Measurements from ENCODE around the gene PPP1R13L. TPM values are rescaled to one million over a fixed set of nuclear protein-coding genes. Genes with fewer than 3 reads are reported as not detected.

Gene PPP1R13L
- total RNA-seq, 2 experiments from 2014 or later, result 7.8 to 15.5 TPM

GRCh38 chr19:45376045-45376724 is 28.7 kb downstream of the PPP1R13L start:
- no peaks in the 10 kb centered on the region for H3K9me2 ChIP-seq (ENCODE audit: insufficient read depth, low read length)
- ChIA-PET POLR2A (no interaction called here), CTCF (ENCODE audit: unreplicated experiment) (no interaction called here)
- H3K9me3 ChIP-seq (ENCODE audit: low read length), result no peaks in the 10 kb centered on the region
- no peak for DNase-seq (ENCODE audit: low spot score)
- H3K36me3 ChIP-seq (ENCODE audit: insufficient read depth, low read length), result no peaks in the 10 kb centered on the region
- no peaks in the 10 kb centered on the region for H3K79me2 ChIP-seq (ENCODE audit: insufficient read depth, low read depth, low read length)
- H2AFZ ChIP-seq (ENCODE audit: low read length), result no peak overlapping the region
- H3K4me1 ChIP-seq (ENCODE audit: insufficient read depth, low read length, poor library complexity, severe bottlenecking), result peaks cover 3% of the 10 kb centered on the region
- intact Hi-C loops (cut with micrococcal nuclease; ENCODE audit: unreplicated experiment), result no loop called here
- H3K27ac ChIP-seq (ENCODE audit: low read depth, low read length, poor library complexity, severe bottlenecking), result no peak overlapping the region
- H4K20me1 ChIP-seq (ENCODE audit: insufficient read depth, low read length), result no peaks in the 10 kb centered on the region
- TF ChIP-seq, protein P1, sequence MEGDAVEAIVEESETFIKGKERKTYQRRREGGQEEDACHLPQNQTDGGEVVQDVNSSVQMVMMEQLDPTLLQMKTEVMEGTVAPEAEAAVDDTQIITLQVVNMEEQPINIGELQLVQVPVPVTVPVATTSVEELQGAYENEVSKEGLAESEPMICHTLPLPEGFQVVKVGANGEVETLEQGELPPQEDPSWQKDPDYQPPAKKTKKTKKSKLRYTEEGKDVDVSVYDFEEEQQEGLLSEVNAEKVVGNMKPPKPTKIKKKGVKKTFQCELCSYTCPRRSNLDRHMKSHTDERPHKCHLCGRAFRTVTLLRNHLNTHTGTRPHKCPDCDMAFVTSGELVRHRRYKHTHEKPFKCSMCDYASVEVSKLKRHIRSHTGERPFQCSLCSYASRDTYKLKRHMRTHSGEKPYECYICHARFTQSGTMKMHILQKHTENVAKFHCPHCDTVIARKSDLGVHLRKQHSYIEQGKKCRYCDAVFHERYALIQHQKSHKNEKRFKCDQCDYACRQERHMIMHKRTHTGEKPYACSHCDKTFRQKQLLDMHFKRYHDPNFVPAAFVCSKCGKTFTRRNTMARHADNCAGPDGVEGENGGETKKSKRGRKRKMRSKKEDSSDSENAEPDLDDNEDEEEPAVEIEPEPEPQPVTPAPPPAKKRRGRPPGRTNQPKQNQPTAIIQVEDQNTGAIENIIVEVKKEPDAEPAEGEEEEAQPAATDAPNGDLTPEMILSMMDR (conservative IDR thresholded peaks at IDR 0.05; ENCODE audit: low read length), result no peak
- no peak for TF ChIP-seq EZH2phosphoT487 (IDR thresholded peaks at IDR 0.05; ENCODE audit: borderline replicate concordance, low read depth, low read length)
- H3K4me2 ChIP-seq (ENCODE audit: low read length), result no peak overlapping the region
- H3K4me3 ChIP-seq (ENCODE audit: low read depth, low read length, poor library complexity, severe bottlenecking), result no peak overlapping the region
- BruUV-seq (replicated peaks), result no TSS peak

DNA sequence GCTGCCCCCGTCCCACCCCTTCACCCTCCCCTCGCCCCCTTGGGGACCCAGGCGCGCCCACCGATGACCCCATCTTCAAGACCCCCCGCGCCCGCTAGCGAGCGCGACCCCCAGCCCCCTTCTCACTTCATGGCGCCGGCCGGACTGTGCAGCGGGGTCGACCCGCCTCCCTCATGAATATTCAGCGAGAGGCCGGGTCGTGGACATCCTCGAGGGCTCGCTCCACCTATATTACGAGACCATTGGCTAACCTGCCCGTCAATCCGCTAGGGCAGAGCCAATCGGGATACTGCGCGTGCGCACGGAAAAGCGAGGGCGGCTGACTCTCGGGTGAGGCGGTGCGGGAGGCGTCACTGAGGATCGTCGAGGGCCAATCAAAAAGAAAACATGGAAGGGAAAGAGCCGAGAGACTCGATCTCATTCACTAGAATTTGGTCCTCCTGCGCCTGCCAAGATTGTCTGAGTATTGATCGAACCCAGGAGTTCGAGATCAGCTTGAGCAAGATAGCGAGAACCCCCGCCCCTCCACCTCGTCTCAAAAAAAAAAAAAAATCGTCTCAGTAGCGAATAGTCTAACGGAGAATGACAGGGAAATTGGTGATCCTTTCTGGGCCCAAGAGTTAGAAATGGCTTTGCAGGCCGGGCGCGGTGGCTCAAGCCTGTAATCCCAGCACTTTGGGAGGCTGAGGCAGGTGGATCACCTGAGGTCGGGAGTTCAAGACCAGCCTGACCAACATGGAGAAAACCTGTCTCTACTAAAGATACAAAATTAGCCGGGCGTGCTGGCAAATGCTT is 34.3 kb downstream of the PPP1R13L start, which contains the start of gene ERCC2:
TSS of gene ERCC2 (minus strand) at position 164 of the 795 bp plus-strand sequence. CDS start at position 131, 33 bp downstream.
- peak within 1 kb of the TSS; percentile 86 for H3K4me3 ChIP-seq (ENCODE audit: low read depth, low read length, poor library complexity, severe bottlenecking)
- TSS peak; percentile 80 for BruUV-seq (replicated peaks)
- peaks cover 15% of the 10 kb centered on the region for H3K4me1 ChIP-seq (ENCODE audit: insufficient read depth, low read length, poor library complexity, severe bottlenecking)
- peak within 1 kb of the TSS; percentile 88 for H2AFZ ChIP-seq (ENCODE audit: low read length)
- peak within 1 kb of the TSS; percentile 95 for H3K4me2 ChIP-seq (ENCODE audit: low read length)
- H3K9me2 ChIP-seq (ENCODE audit: insufficient read depth, low read length), result no peaks in the 10 kb centered on the region
- H3K27ac ChIP-seq (ENCODE audit: low read depth, low read length, poor library complexity, severe bottlenecking), result peak within 1 kb of the TSS; percentile 46
- H3K9me3 ChIP-seq (ENCODE audit: low read length), result no peaks in the 10 kb centered on the region
- H3K36me3 ChIP-seq (ENCODE audit: insufficient read depth, low read length), result peaks cover 3% of the 10 kb centered on the region; the same call in 1 of the 2 replicates
- H4K20me1 ChIP-seq (ENCODE audit: insufficient read depth, low read length), result no peaks in the 10 kb centered on the region
- intact Hi-C loops (cut with micrococcal nuclease; ENCODE audit: unreplicated experiment), result no loop called here
- CTCF ChIA-PET (ENCODE audit: unreplicated experiment), result no interaction called here
- peak; percentile 99 for DNase-seq (ENCODE audit: low spot score)
- no peak for TF ChIP-seq EZH2phosphoT487 (IDR thresholded peaks at IDR 0.05; ENCODE audit: borderline replicate concordance, low read depth, low read length)
- TF ChIP-seq, protein P1 (conservative IDR thresholded peaks at IDR 0.05; ENCODE audit: low read length), result no peak
- POLR2A ChIA-PET, result interaction anchor here (1.1 kb wide), 1 partner anchor 408 kb away, joined by 3 read pairs; no protein-coding TSS in a partner anchor
- no peaks in the 10 kb centered on the region for H3K79me2 ChIP-seq (ENCODE audit: insufficient read depth, low read depth, low read length)

Measured in OCI-LY7 (cell line).